ENCODE measurements around the gene HCK.

Gene HCK

DNA sequence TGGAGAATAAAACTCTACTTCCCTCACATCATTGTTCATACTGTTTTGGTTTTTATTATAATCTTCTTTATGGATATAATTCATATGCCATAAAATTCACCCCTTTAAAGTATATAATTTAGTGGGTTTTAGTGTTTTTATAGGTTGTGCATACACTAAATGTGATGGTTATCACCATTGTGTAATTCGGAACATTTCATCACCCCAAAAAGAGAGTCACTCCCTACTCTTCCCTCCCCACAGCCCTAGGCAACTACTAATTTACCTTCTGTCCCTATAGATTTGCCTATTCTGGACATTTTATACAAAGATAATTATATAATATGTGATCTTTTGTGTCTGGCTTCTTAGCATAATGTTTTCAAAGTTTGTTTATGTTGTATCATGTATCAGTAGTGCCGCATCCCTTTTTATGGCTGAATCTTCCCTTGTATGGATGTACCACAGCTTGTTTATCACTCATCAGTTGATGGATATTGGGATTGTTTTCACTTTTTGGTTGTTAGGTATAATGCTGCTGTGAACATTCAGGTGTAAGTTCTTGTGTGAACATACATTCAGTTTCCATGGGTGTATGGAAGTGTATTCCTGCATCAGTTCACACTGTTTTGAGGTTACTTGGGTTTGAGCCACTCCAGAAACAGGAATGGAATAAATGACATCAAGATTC lies 61.7 kb downstream of the HCK start:
- no peak for TF ChIP-seq GATA2 (IDR thresholded peaks at IDR 0.05; ENCODE audit: low read depth, low read length)
- no peak for TF ChIP-seq GATA3 (IDR thresholded peaks at IDR 0.05; ENCODE audit: low read depth, low read length)

DNA sequence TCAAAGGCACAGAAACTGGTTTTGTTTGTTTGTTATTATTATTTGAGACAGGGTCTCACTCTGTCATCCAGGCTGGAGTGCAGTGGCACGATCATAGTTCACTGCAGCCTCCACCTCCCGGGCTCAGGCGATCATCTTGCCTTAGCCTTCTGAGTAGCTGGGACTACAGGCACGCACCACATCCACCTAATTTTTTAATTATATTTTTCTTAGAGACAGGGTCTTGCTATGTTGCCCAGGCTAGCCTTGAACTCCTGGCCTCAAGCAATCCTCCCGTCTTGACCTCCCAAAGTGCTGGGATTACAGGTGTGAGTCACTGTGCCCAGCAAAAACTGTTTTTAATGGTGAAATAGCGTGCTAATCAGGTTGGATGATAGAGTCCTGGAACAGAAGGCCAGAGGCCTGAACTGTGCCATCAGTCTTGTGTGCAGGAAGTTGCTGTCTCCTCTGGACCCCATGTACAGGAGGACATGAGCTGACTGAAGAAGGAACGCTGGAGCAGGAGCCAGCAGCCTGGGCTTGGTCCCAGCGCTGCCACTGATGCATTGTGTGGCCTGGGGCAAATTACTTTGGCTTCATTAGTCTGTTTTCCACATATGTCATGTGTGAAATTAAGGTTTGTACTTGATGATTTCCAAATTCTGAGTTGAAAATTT lies 62.4 kb downstream of the HCK start:
- TF ChIP-seq GATA3 (IDR thresholded peaks at IDR 0.05; ENCODE audit: low read depth, low read length) (no peak), GATA2 (IDR thresholded peaks at IDR 0.05; ENCODE audit: low read depth, low read length) (no peak)

DNA sequence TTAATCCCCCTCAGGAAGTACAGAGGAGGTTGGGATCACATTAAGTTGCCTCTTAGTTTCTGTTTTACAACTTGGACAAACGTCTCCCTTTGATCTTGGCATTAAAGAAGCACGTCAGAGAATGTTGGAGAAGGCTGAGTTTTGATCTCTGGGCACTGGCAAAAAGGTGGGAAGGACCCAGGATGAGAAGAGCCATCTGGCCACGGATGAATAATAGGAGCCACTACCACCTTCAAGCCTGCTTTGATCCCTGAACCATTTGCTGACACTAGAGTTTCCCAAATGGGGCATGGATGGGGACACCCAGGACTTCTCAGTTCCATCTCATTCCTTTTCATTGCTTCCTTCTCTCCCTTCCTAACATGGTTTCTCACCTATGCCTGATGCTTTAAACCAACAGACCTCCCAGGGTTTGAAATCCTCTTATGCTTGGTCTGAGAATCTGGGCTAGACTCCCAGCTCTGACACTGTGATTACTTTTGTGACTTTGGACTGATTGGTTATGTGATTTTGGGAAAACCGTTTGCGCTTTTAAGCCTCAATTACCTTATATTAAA lies 63.2 kb downstream of the HCK start:
- TF ChIP-seq GATA3 (IDR thresholded peaks at IDR 0.05; ENCODE audit: low read depth, low read length): no peak
- no peak for TF ChIP-seq GATA2 (IDR thresholded peaks at IDR 0.05; ENCODE audit: low read depth, low read length)

DNA sequence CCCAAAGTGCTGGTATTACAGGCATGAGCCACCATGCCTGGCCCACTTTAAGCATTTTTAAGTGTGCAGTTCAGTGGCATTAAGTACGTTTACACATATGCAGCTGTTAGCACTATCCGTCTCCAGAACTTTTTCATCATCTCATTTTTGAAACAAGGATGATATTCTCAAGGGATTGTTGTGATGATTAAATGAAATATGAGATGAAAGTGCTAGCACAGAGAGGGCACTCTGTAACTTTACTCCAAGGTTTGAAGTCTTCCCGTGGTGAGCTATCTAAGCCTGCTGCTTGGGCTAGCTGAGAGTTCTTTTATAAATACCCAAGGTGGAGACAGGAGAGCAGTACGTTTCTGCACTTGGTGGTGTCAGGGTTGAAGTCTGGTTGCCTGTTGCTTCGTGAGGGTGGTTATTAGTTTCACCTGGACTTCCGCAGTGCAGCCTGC lies 64.1 kb downstream of the HCK start:
- TF ChIP-seq GATA3 (IDR thresholded peaks at IDR 0.05; ENCODE audit: low read depth, low read length): no peak
- no peak for TF ChIP-seq GATA2 (IDR thresholded peaks at IDR 0.05; ENCODE audit: low read depth, low read length)

DNA sequence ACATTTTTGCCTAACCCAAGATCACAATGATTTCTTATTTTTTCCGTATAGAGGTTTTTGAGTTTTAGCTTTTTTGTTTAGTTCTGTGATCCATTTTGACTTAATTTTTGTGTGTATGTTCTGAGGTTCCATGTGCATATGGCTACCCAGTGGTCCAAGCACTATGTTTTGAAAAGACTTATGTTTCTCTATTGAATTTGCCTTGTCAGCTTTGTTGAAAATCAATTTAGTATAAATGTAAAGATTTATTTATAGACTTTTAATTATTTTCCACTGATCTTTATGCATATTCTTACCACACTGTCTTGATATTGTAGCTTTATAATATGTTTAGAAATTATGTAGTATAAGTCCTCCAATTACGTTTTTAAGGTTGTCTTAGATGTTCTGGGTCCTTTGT lies 67.7 kb downstream of the HCK start:
- TF ChIP-seq GATA2 (IDR thresholded peaks at IDR 0.05; ENCODE audit: low read depth, low read length) (no peak), GATA3 (IDR thresholded peaks at IDR 0.05; ENCODE audit: low read depth, low read length) (no peak)

DNA sequence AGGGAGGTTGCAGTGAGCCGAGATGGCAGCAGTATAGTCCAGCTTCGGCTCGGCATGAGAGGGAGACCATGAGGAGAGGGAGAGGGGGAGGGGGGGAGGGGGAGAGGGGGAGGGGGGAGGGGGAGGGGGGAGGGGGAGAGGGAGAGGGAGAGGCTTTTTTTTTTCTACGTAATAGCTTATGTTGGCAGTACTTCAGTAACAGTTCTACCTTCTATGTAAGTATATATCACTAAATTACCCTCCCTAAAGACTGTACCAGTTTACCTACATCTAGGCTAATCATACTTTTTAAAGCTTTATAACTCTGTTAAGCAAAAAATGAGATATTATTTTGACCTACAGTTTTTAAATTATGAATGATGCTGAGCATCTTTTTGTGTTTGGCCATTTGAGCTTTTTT lies 71.0 kb downstream of the HCK start:
- no peak for TF ChIP-seq GATA2 (IDR thresholded peaks at IDR 0.05; ENCODE audit: low read depth, low read length)
- TF ChIP-seq GATA3 (IDR thresholded peaks at IDR 0.05; ENCODE audit: low read depth, low read length): no peak

DNA sequence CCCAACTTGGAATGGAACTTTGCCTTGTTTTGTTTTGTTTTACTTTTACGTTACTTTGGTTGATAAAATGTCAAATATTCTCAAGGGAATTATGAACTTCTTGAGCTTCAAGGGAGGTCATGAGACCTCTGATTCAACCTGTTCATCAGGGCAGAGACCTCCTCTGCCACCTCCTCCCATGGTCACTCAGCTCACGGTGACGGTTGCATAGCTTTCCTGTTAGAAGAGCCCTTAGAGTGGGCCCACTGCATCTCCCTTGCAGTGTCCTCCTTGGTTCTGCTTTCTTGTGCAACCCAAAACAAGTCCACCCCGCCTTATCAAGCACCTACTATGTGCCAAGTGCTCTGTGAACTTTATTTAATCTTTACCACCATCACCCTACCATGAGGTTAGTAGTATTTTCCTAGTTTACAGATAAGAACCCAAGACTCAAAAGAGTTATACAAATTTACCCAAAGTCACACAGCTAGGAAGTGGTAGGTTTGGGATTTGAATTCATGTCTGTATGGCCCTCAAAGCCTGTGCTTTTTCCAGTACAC lies 72.9 kb downstream of the HCK start:
- TF ChIP-seq GATA2 (IDR thresholded peaks at IDR 0.05; ENCODE audit: low read depth, low read length) (no peak), GATA3 (IDR thresholded peaks at IDR 0.05; ENCODE audit: low read depth, low read length) (no peak)

DNA sequence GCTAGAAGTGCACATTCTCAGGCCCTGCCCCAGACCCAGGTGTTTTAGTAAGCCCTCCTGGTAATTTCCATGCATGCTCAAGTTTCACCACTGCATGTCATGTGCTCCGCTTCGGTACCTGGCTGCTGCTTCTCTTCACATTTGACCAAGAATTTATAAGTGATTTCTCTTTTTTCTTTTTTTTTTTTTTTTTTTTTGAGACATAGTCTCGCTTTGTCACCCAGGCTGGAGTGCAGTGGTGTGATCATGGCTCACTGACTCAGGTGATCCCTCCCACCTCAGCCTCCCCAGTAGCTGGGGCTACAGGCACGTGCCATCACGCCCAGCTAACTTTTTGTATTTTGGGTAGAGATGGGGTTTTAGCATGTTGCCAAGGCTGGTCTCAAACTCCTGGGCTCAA lies 73.5 kb downstream of the HCK start:
- no peak for TF ChIP-seq GATA2 (IDR thresholded peaks at IDR 0.05; ENCODE audit: low read depth, low read length)
- TF ChIP-seq GATA3 (IDR thresholded peaks at IDR 0.05; ENCODE audit: low read depth, low read length): no peak

DNA sequence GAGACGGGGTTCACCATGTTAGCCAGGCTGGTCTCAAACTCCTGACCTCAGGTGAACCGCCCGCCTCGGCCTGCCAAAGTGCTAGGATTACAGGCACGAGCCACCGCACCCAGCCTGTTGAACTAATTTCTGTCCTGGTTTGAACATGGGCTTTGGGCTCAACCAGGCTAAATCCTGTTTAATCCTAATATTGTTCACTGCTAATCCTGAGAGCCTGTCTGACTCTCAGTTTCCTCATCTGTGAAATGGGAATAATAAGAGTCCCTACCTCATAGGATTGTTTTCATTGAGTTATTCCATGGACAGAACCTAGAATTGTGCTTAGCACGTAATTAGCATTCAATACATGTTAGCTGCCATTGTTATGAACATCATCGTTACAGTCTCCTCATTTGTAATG lies 74.9 kb downstream of the HCK start:
- no peak for TF ChIP-seq GATA3 (IDR thresholded peaks at IDR 0.05; ENCODE audit: low read depth, low read length)
- TF ChIP-seq GATA2 (IDR thresholded peaks at IDR 0.05; ENCODE audit: low read depth, low read length): no peak

DNA sequence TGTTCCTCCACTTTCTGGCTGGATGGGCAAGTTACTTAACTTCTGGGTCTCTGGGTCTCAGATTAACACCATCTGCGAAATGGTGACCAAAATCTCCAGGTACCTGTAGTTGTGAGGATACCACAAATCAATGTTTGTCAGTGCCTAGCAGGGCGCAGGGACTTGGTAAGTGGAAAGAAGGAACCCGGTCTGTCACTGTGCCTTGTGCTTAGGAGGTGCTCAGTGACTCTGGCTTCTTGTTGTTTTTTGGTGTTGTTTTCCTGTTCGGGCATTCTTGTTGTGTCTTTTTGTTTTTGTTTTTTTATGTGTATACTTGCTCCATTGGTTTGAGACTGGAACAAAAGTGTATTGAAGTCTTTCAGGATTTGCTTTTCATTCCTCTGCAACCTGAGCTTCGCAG lies 75.3 kb downstream of the HCK start:
- no peak for TF ChIP-seq GATA3 (IDR thresholded peaks at IDR 0.05; ENCODE audit: low read depth, low read length)
- TF ChIP-seq GATA2 (IDR thresholded peaks at IDR 0.05; ENCODE audit: low read depth, low read length): no peak

DNA sequence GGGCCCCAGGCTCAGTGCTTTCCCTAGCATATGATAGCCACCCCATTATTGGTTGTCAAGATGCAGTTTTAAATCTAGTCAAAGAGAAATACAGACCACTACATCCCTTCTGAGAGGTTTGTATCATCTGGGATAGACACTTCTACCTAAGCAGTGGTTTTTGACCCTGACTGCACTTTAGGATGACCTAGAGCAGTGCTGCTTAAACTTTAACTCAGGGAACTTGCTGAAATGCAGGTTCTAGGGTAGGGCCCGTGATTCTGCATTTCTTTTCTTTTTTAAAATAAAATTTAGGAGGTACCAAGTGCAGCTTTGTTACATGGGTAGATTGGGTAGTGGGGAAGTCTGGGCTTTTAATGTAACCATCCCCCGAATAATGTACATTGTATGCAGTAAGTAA lies 76.1 kb downstream of the HCK start:
- no peak for TF ChIP-seq GATA2 (IDR thresholded peaks at IDR 0.05; ENCODE audit: low read depth, low read length)
- no peak for TF ChIP-seq GATA3 (IDR thresholded peaks at IDR 0.05; ENCODE audit: low read depth, low read length)

DNA sequence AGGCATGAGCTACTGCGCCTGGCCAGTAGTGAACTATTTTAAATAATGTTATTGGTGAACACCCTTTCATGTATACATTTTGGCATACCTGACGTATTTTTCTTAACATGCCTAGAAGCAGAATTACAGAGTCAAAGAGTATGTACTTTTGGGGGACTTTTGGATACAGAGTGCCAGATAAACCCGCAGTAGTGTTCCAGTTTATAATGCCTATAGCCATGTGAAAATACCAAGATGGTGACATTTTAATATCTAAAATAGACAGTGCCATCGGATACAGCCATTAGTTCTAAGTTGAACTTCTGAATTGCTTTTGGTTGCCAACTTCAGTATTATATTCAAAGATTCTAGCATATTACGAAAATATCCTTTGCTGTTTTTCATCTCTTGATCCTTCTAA lies 77.8 kb downstream of the HCK start:
- no peak for TF ChIP-seq GATA3 (IDR thresholded peaks at IDR 0.05; ENCODE audit: low read depth, low read length)
- TF ChIP-seq GATA2 (IDR thresholded peaks at IDR 0.05; ENCODE audit: low read depth, low read length): no peak

DNA sequence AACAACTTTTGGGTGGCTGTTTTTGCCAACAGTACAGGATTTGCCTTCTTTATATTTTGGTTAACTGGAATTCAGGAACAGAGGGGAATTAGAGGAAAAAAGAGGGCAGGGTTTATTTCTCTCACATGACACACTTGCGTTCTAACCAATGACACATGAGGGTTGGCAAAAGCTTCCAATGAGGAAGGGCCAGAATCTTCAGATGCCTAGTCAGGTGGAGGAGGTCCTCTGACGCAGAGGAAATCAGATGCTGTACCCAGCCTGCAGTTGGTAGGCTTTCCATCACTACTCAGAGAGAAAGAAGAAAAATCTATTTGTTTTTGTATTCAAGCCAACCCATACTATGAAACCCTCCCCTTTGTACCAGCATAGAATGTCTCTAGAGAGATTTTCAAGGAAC lies 78.3 kb downstream of the HCK start:
- TF ChIP-seq GATA3 (IDR thresholded peaks at IDR 0.05; ENCODE audit: low read depth, low read length) (no peak), GATA2 (IDR thresholded peaks at IDR 0.05; ENCODE audit: low read depth, low read length) (no peak)

DNA sequence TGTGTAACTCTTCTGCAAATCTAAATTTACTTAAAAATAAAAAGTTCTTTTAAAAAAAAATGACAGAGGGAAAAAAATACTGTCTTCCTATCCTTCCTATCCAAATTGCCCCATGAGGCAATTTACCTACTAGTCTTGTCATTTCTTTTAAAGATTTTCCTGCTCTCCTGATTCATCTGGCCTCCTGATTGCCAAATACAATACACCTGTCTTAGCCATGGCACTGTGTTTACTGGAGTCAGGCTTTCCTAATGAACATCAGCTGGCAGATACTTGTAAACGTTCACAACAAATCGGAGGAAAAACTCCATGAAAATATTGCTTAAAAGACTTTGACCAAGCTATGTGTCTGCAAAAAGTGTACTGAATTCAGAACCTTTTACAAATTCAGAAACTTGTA lies 78.9 kb downstream of the HCK start:
- TF ChIP-seq GATA3 (IDR thresholded peaks at IDR 0.05; ENCODE audit: low read depth, low read length) (no peak), GATA2 (IDR thresholded peaks at IDR 0.05; ENCODE audit: low read depth, low read length) (no peak)

All from SH-SY5Y (cell line).